H9 (cell line): ENCODE results near the gene C9. TPM values are rescaled to one million over a fixed set of nuclear protein-coding genes. Genes with fewer than 3 reads are reported as not detected.

ENCODE experiments used
- total RNA-seq: library from RNA; stranded (reverse); gene quantifications from 2 replicates; pipeline ENCODE4 v1.2.1, GENCODE V29; 2021

C9 gene
- total RNA-seq, 1 experiment from 2014 or later: not detected

Other genes with a start within 250 kb of the C9 start
- not detected in 2 replicates for gene FYB1, start 144.9 kb downstream of the C9 start, total RNA-seq
- 2.3 and 2.7 TPM in 2 replicates for gene DAB2, start 60.5 kb upstream of the C9 start, total RNA-seq